Mammary epithelial cell (primary cell): ENCODE results near the gene PAK1IP1.

Experiments
- EZH2 ChIP-seq: IDR thresholded peaks from 2 replicates; pipeline ENCODE4 v1.6.1; 2012; ENCODE audit warnings: low read length, inconsistent platforms, borderline replicate concordance
- TF ChIP-seq, protein P1 (sequence below), 2 donors: IDR thresholded peaks in 1 of 2; conservative IDR thresholded peaks in 1 of 2; 2 replicates each; pipeline ENCODE4 v1.5.1; 2011 to 2012; ENCODE audit warnings: inconsistent platforms in 2 of 2, low read length in 2 of 2, mild to moderate bottlenecking in 2 of 2, control low read depth in 1 of 2, low read depth in 1 of 2; ENCODE audit not compliant: insufficient read depth in 1 of 2; ENCODE audit errors: extremely low read depth in 1 of 2

DNA sequence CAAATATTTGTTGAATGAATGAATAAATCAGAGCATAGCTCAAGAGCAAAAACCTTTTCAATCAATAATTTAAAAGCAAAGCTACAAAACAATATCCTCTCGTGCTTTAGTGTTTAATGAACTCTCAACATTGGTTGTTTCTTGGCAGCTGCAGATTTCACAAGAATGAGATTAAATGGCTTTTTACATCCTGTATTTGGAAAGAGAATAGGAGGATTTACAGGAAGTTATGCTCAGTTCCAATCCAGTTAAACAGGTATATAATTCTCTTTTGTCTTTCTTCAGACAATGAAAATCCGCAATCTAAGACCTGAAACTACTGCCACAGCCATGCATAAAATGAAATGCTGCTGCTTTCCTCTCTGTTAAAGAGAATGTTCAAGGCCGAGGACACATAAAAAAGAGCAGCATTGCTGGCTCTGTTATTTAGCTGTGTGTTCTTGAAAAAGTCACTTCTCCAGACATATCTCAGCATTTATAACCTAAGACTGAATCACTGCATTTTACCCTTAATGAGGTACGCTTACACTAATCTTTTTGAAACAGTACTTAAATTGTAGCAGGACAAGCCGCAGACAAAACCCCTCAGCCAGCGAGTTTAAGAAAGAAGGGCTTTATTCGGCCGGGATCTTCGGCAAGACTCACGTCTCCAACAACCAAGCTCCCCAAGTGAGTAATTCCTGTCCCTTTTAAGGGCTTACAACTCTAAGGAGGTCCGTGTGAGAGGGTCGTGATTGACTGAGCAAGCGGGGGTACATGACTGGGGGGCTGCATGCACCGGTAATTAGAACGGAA, 3.9 kb upstream of the PAK1IP1 start:
- TF ChIP-seq, protein P1, sequence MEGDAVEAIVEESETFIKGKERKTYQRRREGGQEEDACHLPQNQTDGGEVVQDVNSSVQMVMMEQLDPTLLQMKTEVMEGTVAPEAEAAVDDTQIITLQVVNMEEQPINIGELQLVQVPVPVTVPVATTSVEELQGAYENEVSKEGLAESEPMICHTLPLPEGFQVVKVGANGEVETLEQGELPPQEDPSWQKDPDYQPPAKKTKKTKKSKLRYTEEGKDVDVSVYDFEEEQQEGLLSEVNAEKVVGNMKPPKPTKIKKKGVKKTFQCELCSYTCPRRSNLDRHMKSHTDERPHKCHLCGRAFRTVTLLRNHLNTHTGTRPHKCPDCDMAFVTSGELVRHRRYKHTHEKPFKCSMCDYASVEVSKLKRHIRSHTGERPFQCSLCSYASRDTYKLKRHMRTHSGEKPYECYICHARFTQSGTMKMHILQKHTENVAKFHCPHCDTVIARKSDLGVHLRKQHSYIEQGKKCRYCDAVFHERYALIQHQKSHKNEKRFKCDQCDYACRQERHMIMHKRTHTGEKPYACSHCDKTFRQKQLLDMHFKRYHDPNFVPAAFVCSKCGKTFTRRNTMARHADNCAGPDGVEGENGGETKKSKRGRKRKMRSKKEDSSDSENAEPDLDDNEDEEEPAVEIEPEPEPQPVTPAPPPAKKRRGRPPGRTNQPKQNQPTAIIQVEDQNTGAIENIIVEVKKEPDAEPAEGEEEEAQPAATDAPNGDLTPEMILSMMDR (conservative IDR thresholded peaks at IDR 0.05 in 1 of 2, IDR thresholded peaks at IDR 0.05 in 1 of 2; ENCODE audit: extremely low read depth in 1 of 2, insufficient read depth in 1 of 2, low read depth in 1 of 2, low read length in 2 of 2): no peak
- no peak for TF ChIP-seq EZH2
